Endometrial microvascular endothelial cells (primary cell): ENCODE data around the gene SPACA4. TPM values are rescaled to one million over a fixed set of nuclear protein-coding genes. Genes with fewer than 3 reads are reported as not detected.

Source experiments
- in situ Hi-C: cut with HindIII; loops from 2 replicates; pipeline ENCODE4 v1.10.0; 2017; ENCODE audit warnings: low sequenced_read_pairs, low pct_unique_long_range_greater_than_20kb; ENCODE audit errors: inconsistent ontology term
- total RNA-seq: library from RNA; depleted of rRNA; stranded (reverse); fragments of >200 nt; gene quantifications from one replicate; pipeline ENCODE4 v1.2.3, GENCODE V29; 2015; ENCODE audit errors: inconsistent ontology term

Gene SPACA4
- total RNA-seq, 1 donor from 2014 or later: not detected

GRCh38 chr19:48615231-48616040 lies 8.9 kb downstream of the SPACA4 start:
- in situ Hi-C loops: loop anchor here (25.0 kb wide), 1 partner anchor 153 kb away; the partner anchor contains the start of genes CYTH2 and KCNJ14

GRCh38 chr19:48616041-48616436 lies 9.5 kb downstream of the SPACA4 start:
- in situ Hi-C loops: loop anchor here (25.0 kb wide), 1 partner anchor 154 kb away; the partner anchor contains the start of genes CYTH2 and KCNJ14

- in situ Hi-C loops: loop anchor here (25.0 kb wide), 1 partner anchor 154 kb away; the partner anchor contains the start of genes CYTH2 and KCNJ14
These were observed 10.0 kb downstream of the SPACA4 start for GRCh38 chr19:48616491-48617056.

GRCh38 chr19:48617146-48617937 lies 10.8 kb downstream of the SPACA4 start:
- in situ Hi-C loops: loop anchor here (25.0 kb wide), 1 partner anchor 155 kb away; the partner anchor contains the start of genes CYTH2 and KCNJ14

GRCh38 chr19:48618278-48618915 lies 11.9 kb downstream of the SPACA4 start:
- in situ Hi-C loops: loop anchor here (25.0 kb wide), 1 partner anchor 156 kb away; the partner anchor contains the start of genes CYTH2 and KCNJ14

GRCh38 chr19:48618916-48619691 lies 12.6 kb downstream of the SPACA4 start, which contains the start of the genes RPL18 and SPHK2:
Gene RPL18, minus strand, starts transcription at chr19:48619178. Its CDS starts 35 bp downstream, at chr19:48619143.
Gene SPHK2, plus strand, starts transcription at chr19:48619506. Its CDS starts 1,009 bp downstream, at chr19:48620515.
- in situ Hi-C loops: loop anchor here (25.0 kb wide), 1 partner anchor 157 kb away; the partner anchor contains the start of genes CYTH2 and KCNJ14

- in situ Hi-C loops: loop anchor here (25.0 kb wide), 1 partner anchor 158 kb away; the partner anchor contains the start of genes CYTH2 and KCNJ14
These were observed 13.4 kb downstream of the SPACA4 start for GRCh38 chr19:48619692-48620585.

GRCh38 chr19:48623556-48624066 lies 17.1 kb downstream of the SPACA4 start:
- in situ Hi-C loops: loop anchor here (25.0 kb wide), 1 partner anchor 161 kb away; the partner anchor contains the start of genes CYTH2 and KCNJ14

GRCh38 chr19:48624067-48624594 lies 17.6 kb downstream of the SPACA4 start:
- in situ Hi-C loops: loop anchor here (25.0 kb wide), 1 partner anchor 162 kb away; the partner anchor contains the start of genes CYTH2 and KCNJ14

- in situ Hi-C loops: loop anchor here (25.0 kb wide), 1 partner anchor 163 kb away; the partner anchor contains the start of genes CYTH2 and KCNJ14
These were observed 18.5 kb downstream of the SPACA4 start for GRCh38 chr19:48624791-48625723.

GRCh38 chr19:48625891-48626327 lies 19.4 kb downstream of the SPACA4 start:
- in situ Hi-C loops: no loop called here

GRCh38 chr19:48627201-48627864 lies 20.8 kb downstream of the SPACA4 start:
- in situ Hi-C loops: no loop called here

GRCh38 chr19:48627865-48628314 lies 21.3 kb downstream of the SPACA4 start:
- in situ Hi-C loops: no loop called here
